A673 (cell line): ENCODE results near the gene FARP2. TPM values are rescaled to one million over a fixed set of nuclear protein-coding genes. Genes with fewer than 3 reads are reported as not detected.
"Not testable (repeated sequence)": the region's sequence is repeated elsewhere in the genome, so short reads cannot be mapped to it uniquely, and the experiment has no call there.

Experiments
- BruUV-seq: library from RNA; stranded (reverse); fragments of 400-500 nt; replicated peaks from 2 replicates; lab custom pipeline; 2021; lab: Mats Ljungman, UMichigan
- CTCF ChIA-PET: fragments of 300-600 bp; sonication (Branson Sonifier 250); formaldehyde crosslinking; loops from one replicate; lab custom pipeline; 2022; ENCODE audit warnings: antibody characterized with exemption; lab: Charles Lee
- POLR2A ChIA-PET: fragments of 300-600 bp; sonication (Branson Sonifier 250); formaldehyde crosslinking; loops from one replicate; lab custom pipeline; 2022; ENCODE audit warnings: antibody characterized with exemption; ENCODE audit not compliant: low non-redundant PET; lab: Charles Lee
- DNase-seq: peaks from one replicate; pipeline ENCODE4 v3.0.0-alpha.2; 2015; ENCODE audit warnings: low spot score
- H3K27ac ChIP-seq: fragments of 200-600 bp; sonication (generic); 2 replicates; pipeline ENCODE4 v1.5.1; 2016; ENCODE audit warnings: mixed run types, low read depth, mild to moderate bottlenecking, mixed read lengths, antibody characterized with exemption, low read length; ENCODE audit not compliant: poor library complexity, severe bottlenecking
- H3K27me3 ChIP-seq: fragments of 200-600 bp; sonication (generic); replicated peaks from 2 replicates; pipeline ENCODE4 v1.6.1; 2017; ENCODE audit warnings: mixed run types, low read depth, mild to moderate bottlenecking, mixed read lengths, antibody characterized with exemption, low read length; ENCODE audit not compliant: insufficient read depth, poor library complexity
- H3K36me3 ChIP-seq: fragments of 200-600 bp; sonication (generic); 2 replicates; pipeline ENCODE4 v1.6.1; 2016; ENCODE audit warnings: mixed run types, mild to moderate bottlenecking, mixed read lengths, antibody characterized with exemption, low read length; ENCODE audit not compliant: insufficient read depth, poor library complexity, severe bottlenecking
- H3K4me1 ChIP-seq: fragments of 200-600 bp; sonication (generic); 2 replicates; pipeline ENCODE4 v1.6.1; 2017; ENCODE audit warnings: mixed run types, mild to moderate bottlenecking, mixed read lengths, antibody characterized with exemption, low read length; ENCODE audit not compliant: insufficient read depth, poor library complexity, severe bottlenecking
- H3K4me3 ChIP-seq: fragments of 200-600 bp; sonication (generic); 2 replicates; pipeline ENCODE4 v1.5.1; 2016; ENCODE audit warnings: low read depth, mixed run types, mild to moderate bottlenecking, mixed read lengths, low read length; ENCODE audit not compliant: poor library complexity, severe bottlenecking
- H3K9me3 ChIP-seq: fragments of 200-600 bp; sonication (generic); 2 replicates; pipeline ENCODE4 v1.6.1; 2016; ENCODE audit warnings: mixed run types, low read depth, mild to moderate bottlenecking, mixed read lengths, antibody characterized with exemption, low read length; ENCODE audit not compliant: poor library complexity, severe bottlenecking
- CTCF ChIP-seq: fragments of 300-800, 200-600 bp; sonication (generic); conservative IDR thresholded peaks from 2 replicates; pipeline ENCODE4 v1.5.1; 2017; ENCODE audit warnings: low read depth, mild to moderate bottlenecking, antibody characterized with exemption, low read length, moderate library complexity, mixed read lengths
- EZH2 ChIP-seq: fragments of 200-600 bp; sonication (generic); IDR thresholded peaks from 2 replicates; pipeline ENCODE4 v1.6.1; 2017; ENCODE audit warnings: borderline replicate concordance, low read depth, mild to moderate bottlenecking, mixed read lengths, antibody characterized with exemption, low read length; ENCODE audit not compliant: poor library complexity, severe bottlenecking
- intact Hi-C: fragments of 100-400 bp; cut with micrococcal nuclease; formaldehyde crosslinking; loops from one replicate; pipeline ENCODE4 v1.10.0; 2022; ENCODE audit not compliant: unreplicated experiment
- total RNA-seq: library from RNA; stranded (reverse); gene quantifications from 2 replicates; pipeline ENCODE4 v1.2.3, GENCODE V29; 2021

Gene FARP2
- total RNA-seq, 1 experiment from 2014 or later: 53.3 TPM

DNA sequence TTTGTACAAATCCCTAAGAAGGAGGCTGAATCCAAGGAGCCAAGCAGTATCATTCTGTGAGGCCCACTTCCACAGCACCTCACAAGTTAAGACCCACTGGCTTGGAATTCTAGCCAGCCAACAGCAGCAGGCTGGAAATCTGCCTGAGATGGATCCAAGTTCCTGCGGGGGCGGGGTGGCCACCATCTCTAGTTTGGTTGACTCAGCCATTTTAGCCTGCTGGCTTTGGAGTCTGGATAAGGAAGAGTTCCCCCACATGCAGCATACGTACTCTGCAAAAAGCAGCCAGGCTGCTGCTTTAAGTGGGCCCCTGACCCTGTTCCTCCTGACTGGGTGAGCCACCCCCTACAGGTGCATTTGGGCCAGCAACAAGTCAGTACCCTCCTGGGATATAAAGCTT is 65.2 kb downstream of the FARP2 start:
- intact Hi-C loops: no loop called here
- BruUV-seq: no TSS peak
- Histone ChIP-seq H3K9me3 (peaks cover 9% of the 10 kb centered on the region), H3K4me1 (no peaks in the 10 kb centered on the region), H3K27ac (no peak overlapping the region), H3K36me3 (peaks cover 18% of the 10 kb centered on the region), H3K27me3 (no peaks in the 10 kb centered on the region), H3K4me3 (no peak overlapping the region)
- ChIA-PET POLR2A (no interaction called here), CTCF (interaction anchor here (0.7 kb wide), 1 partner anchor 56 kb away, joined by 6 read pairs; no protein-coding TSS in a partner anchor)
- DNase-seq: no peak
- TF ChIP-seq CTCF: no peak
- TF ChIP-seq EZH2: no peak

DNA sequence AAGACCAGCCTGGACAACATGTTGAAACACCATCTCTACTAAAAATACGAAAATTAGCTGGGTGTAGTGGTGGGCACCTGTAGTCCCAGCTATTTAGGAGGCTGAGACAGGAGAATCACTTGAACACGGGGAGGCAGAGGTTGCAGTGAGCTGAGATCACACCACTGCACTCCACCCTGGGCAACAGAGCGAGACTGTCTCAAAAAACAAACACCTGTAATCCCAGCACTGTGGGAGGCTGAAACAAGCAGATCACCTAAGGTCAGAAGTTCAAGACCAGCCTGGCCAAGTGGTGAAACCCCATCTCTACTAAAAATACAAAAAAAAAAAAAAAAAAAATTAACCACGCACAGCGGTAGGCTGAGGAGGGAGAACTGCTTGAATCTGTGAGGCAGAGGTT is 65.9 kb downstream of the FARP2 start:
- H3K4me3 ChIP-seq, H3K27me3 ChIP-seq, intact Hi-C loops, POLR2A ChIA-PET, H3K9me3 ChIP-seq, DNase-seq, H3K4me1 ChIP-seq, H3K27ac ChIP-seq, BruUV-seq: not testable (repeated sequence)
- CTCF ChIA-PET: interaction anchor here (0.7 kb wide), 1 partner anchor 56 kb away, joined by 6 read pairs; no protein-coding TSS in a partner anchor
- H3K36me3 ChIP-seq: peaks cover 18% of the 10 kb centered on the region

DNA sequence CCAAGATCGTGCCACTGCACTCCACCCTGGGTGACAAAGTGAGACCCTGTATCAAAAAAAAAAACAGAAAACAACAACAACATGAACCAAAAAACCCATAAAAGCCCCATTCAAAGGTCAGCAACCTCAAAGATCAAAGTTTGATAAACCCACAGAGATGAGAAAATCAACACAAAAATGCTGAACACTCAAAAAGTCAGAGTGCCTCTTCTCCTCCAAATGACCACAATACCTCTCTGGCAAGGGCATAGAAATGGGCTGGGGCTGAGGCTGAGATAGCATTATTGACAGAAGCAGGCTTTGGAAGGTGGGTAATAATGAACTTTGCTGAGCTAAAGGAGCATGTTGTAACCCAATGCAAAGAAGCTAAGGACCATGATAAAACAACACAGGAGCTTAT is 66.3 kb downstream of the FARP2 start:
- no peak overlapping the region for H3K4me3 ChIP-seq
- no peak for TF ChIP-seq EZH2
- TF ChIP-seq CTCF: no peak
- intact Hi-C loops: no loop called here
- H3K36me3 ChIP-seq: peaks cover 18% of the 10 kb centered on the region
- peaks cover 9% of the 10 kb centered on the region for H3K9me3 ChIP-seq
- no peak overlapping the region for H3K27ac ChIP-seq
- BruUV-seq: no TSS peak
- POLR2A ChIA-PET: no interaction called here
- no peaks in the 10 kb centered on the region for H3K27me3 ChIP-seq
- CTCF ChIA-PET: no interaction called here
- no peaks in the 10 kb centered on the region for H3K4me1 ChIP-seq
- no peak for DNase-seq

DNA sequence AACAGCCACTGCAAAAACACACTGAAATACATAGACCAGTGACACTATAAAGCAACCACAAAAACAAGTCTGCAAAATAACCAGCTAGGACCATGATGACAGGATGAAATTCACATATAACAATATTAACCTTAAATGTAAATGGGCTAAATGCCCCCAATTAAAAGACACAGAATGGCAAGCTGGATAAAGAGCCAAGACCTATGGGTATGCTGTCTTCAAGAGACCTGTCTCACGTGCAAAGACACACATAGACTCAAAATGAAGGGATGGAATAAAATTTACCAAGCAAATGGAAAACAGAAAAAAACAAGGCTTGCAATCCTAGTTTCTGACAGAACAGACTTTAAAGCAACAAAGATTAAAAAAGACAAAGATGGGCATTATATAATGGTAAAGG is 67.4 kb downstream of the FARP2 start:
- H3K4me1 ChIP-seq, BruUV-seq, H3K4me3 ChIP-seq, DNase-seq, H3K27me3 ChIP-seq, CTCF ChIA-PET, H3K9me3 ChIP-seq, intact Hi-C loops, H3K27ac ChIP-seq, POLR2A ChIA-PET: not testable (repeated sequence)
- H3K36me3 ChIP-seq: peaks cover 18% of the 10 kb centered on the region
